H1 (cell line): ENCODE measurements around the gene L3MBTL3. TPM values are rescaled to one million over a fixed set of nuclear protein-coding genes. Genes with fewer than 3 reads are reported as not detected.

Source experiments
- CTCF ChIA-PET: fragments of 300-600 bp; sonication (Branson Sonifier 250); formaldehyde crosslinking; loops from one replicate; lab custom pipeline; 2021; ENCODE audit not compliant: partially characterized antibody; lab: Charles Lee
- POLR2A ChIA-PET: fragments of 300-600 bp; sonication (Branson Sonifier 250); formaldehyde crosslinking; loops from one replicate; lab custom pipeline; 2021; ENCODE audit warnings: inconsistent platforms; ENCODE audit not compliant: partially characterized antibody; lab: Charles Lee
- DNase-seq, 2 experiments: peaks; one replicate each; pipeline versions ENCODE4 v3.0.0 to v3.0.0-alpha.2; 2010 to 2022; ENCODE audit warnings: low spot score in 2 of 2, low read depth in 1 of 2, mixed read lengths in 1 of 2
- FAIRE-seq: peaks from 2 replicates; lab custom pipeline; 2011; peaks lifted over from hg19 to GRCh38; lab: Jason Lieb, UNC
- H2AFZ ChIP-seq: 2 replicates; pipeline ENCODE4 v1.8.1; 2012; ENCODE audit warnings: low read length, inconsistent platforms
- H2AK5ac ChIP-seq: 2 replicates; pipeline ENCODE4 v1.6.1; 2013; ENCODE audit warnings: low read depth, low read length
- H2BK120ac ChIP-seq: replicated peaks from 2 replicates; pipeline ENCODE3; 2013; ENCODE audit warnings: low read depth, low read length, inconsistent platforms
- H2BK12ac ChIP-seq: 2 replicates; pipeline ENCODE4 v1.6.1; 2013; ENCODE audit warnings: low read depth, low read length
- H2BK15ac ChIP-seq: 2 replicates; pipeline ENCODE4 v1.6.1; 2013; ENCODE audit warnings: low read length
- H2BK20ac ChIP-seq: 2 replicates; pipeline ENCODE4 v1.6.1; 2013; ENCODE audit warnings: low read length
- H2BK5ac ChIP-seq: 2 replicates; pipeline ENCODE4 v1.6.1; 2013; ENCODE audit warnings: low read depth, low read length
- H3K14ac ChIP-seq: 2 replicates; pipeline ENCODE4 v1.6.1; 2013; ENCODE audit warnings: inconsistent platforms; ENCODE audit not compliant: insufficient read length
- H3K18ac ChIP-seq: 2 replicates; pipeline ENCODE4 v1.6.1; 2013; ENCODE audit warnings: low read length; ENCODE audit errors: extremely low read depth
- H3K23ac ChIP-seq: 2 replicates; pipeline ENCODE4 v1.6.1; 2013; ENCODE audit warnings: inconsistent platforms; ENCODE audit not compliant: insufficient read length
- H3K23me2 ChIP-seq: 2 replicates; pipeline ENCODE4 v1.6.1; 2013; ENCODE audit warnings: low read depth, low read length
- H3K27ac ChIP-seq: 2 replicates; pipeline ENCODE4 v1.6.1; 2011; ENCODE audit warnings: low read depth, low read length, inconsistent platforms
- H3K27me3 ChIP-seq, 4 experiments: replicated peaks in 1 of 4; 1 replicate in 1 of 4; 2 replicates in 3 of 4; pipeline versions ENCODE4 v1.6.1 to v1.8.1; 2011 to 2013; ENCODE audit warnings: low read length in 3 of 4, mild to moderate bottlenecking in 3 of 4, inconsistent platforms in 2 of 4, mixed read lengths in 2 of 4, moderate library complexity in 1 of 4; ENCODE audit not compliant: control insufficient read depth in 3 of 4, insufficient read depth in 3 of 4; ENCODE audit errors: extremely low read depth in 1 of 4
- H3K36me3 ChIP-seq, 4 experiments: 2 replicates each; pipeline versions ENCODE4 v1.6.1 to v1.8.1; 2011 to 2013; ENCODE audit warnings: mild to moderate bottlenecking in 4 of 4, low read length in 3 of 4, moderate library complexity in 2 of 4, control low read depth in 1 of 4, inconsistent platforms in 1 of 4; ENCODE audit not compliant: insufficient read depth in 4 of 4, control insufficient read depth in 2 of 4
- H3K4ac ChIP-seq: replicated peaks from 2 replicates; pipeline ENCODE3; 2013; ENCODE audit warnings: low read length, low read depth, mixed read lengths, inconsistent platforms; ENCODE audit not compliant: insufficient read length
- H3K4me1 ChIP-seq, 4 experiments: replicated peaks in 1 of 4; 1 replicate in 1 of 4; 2 replicates in 3 of 4; pipeline versions ENCODE4 v1.6.1 to v1.8.1; 2011 to 2013; ENCODE audit warnings: low read length in 3 of 4, inconsistent platforms in 2 of 4, mixed read lengths in 1 of 4; ENCODE audit not compliant: insufficient read depth in 4 of 4, control insufficient read depth in 3 of 4
- H3K4me2 ChIP-seq, 2 experiments: 2 replicates each; pipeline versions ENCODE4 v1.6.1 to v1.8.1; 2011 to 2013; ENCODE audit warnings: low read depth in 2 of 2, low read length in 2 of 2, control low read depth in 1 of 2, inconsistent platforms in 1 of 2, mild to moderate bottlenecking in 1 of 2; ENCODE audit not compliant: insufficient read depth in 1 of 2
- H3K4me3 ChIP-seq, 4 experiments: fragments of 200-600, 300-600 bp in 1 of 4; sonication (generic), shearing (Covaris generic), sonication (Bioruptor Twin) in 1 of 4; 2 replicates each; pipeline versions ENCODE4 v1.5.1 to v1.8.1; 2011 to 2016; ENCODE audit warnings: low read length in 4 of 4, low read depth in 3 of 4, control low read depth in 2 of 4, inconsistent platforms in 2 of 4, mild to moderate bottlenecking in 2 of 4, mixed read lengths in 1 of 4, moderate library complexity in 1 of 4; ENCODE audit not compliant: insufficient read depth in 2 of 4; ENCODE audit errors: extremely low read depth in 1 of 4
- H3K56ac ChIP-seq: replicated peaks from 2 replicates; pipeline ENCODE3; 2013; ENCODE audit warnings: low read depth, mild to moderate bottlenecking, mixed read lengths, low read length, inconsistent platforms; ENCODE audit not compliant: insufficient read length
- H3K79me1 ChIP-seq: 2 replicates; pipeline ENCODE4 v1.6.1; 2013; ENCODE audit warnings: low read depth, low read length, control low read depth
- H3K79me2 ChIP-seq, 2 experiments: 2 replicates each; pipeline versions ENCODE4 v1.6.1 to v1.8.1; 2012 to 2013; ENCODE audit warnings: low read length in 2 of 2, mild to moderate bottlenecking in 2 of 2, inconsistent platforms in 1 of 2; ENCODE audit not compliant: insufficient read depth in 2 of 2, control insufficient read depth in 1 of 2
- H3K9ac ChIP-seq, 4 experiments: replicated peaks in 1 of 4; 1 replicate in 1 of 4; 2 replicates in 3 of 4; pipeline versions ENCODE4 v1.6.1 to v1.8.1; 2011 to 2013; ENCODE audit warnings: low read depth in 3 of 4, low read length in 3 of 4, control low read depth in 2 of 4, mild to moderate bottlenecking in 2 of 4, moderate library complexity in 2 of 4, inconsistent platforms in 1 of 4; ENCODE audit errors: extremely low read depth in 1 of 4
- H3K9me3 ChIP-seq, 2 experiments: 2 replicates each; pipeline versions ENCODE4 v1.6.1 to v1.8.1; 2012 to 2013; ENCODE audit warnings: mild to moderate bottlenecking in 2 of 2, moderate library complexity in 2 of 2, control low read depth in 1 of 2, inconsistent platforms in 1 of 2, low read depth in 1 of 2, low read length in 1 of 2, mixed read lengths in 1 of 2; ENCODE audit not compliant: insufficient read depth in 2 of 2
- H4K20me1 ChIP-seq, 2 experiments: replicated peaks in 1 of 2; 2 replicates each; pipeline versions ENCODE3 to v1.8.1; 2011 to 2013; ENCODE audit warnings: inconsistent platforms in 2 of 2, low read length in 2 of 2, mild to moderate bottlenecking in 1 of 2; ENCODE audit not compliant: insufficient read depth in 2 of 2, control insufficient read depth in 1 of 2
- H4K5ac ChIP-seq: 2 replicates; pipeline ENCODE4 v1.6.1; 2013; ENCODE audit warnings: low read length, low read depth, mixed read lengths, inconsistent platforms; ENCODE audit not compliant: insufficient read length
- H4K8ac ChIP-seq: 2 replicates; pipeline ENCODE4 v1.8.0; 2013; ENCODE audit warnings: mild to moderate bottlenecking, moderate library complexity, low read length, inconsistent platforms; ENCODE audit not compliant: insufficient read depth; ENCODE audit errors: extremely low read depth
- H4K91ac ChIP-seq: replicated peaks from 2 replicates; pipeline ENCODE3; 2013; ENCODE audit warnings: low read length, mixed read lengths, inconsistent platforms; ENCODE audit not compliant: insufficient read length
- BCL11A ChIP-seq, 2 experiments: IDR thresholded peaks; one replicate each; pipeline ENCODE4 v1.6.1; 2011; ENCODE audit warnings: low read depth in 2 of 2, low read length in 2 of 2, mild to moderate bottlenecking in 2 of 2
- EP300 ChIP-seq, 2 experiments: IDR thresholded peaks; 1 replicate in 1 of 2; 2 replicates in 1 of 2; pipeline ENCODE4 v1.6.1; 2011 to 2012; ENCODE audit warnings: low read depth in 2 of 2, low read length in 2 of 2, mild to moderate bottlenecking in 2 of 2, borderline replicate concordance in 1 of 2, inconsistent platforms in 1 of 2, moderate library complexity in 1 of 2
- KDM4A ChIP-seq: IDR thresholded peaks from one replicate; pipeline ENCODE4 v1.7.1; 2012; ENCODE audit warnings: low read depth, mild to moderate bottlenecking, moderate library complexity, low read length, inconsistent platforms; ENCODE audit not compliant: severe bottlenecking
- KDM5A ChIP-seq: fragments of 200-600 bp; IDR thresholded peaks from 2 replicates; pipeline ENCODE4 v1.7.1; 2012; ENCODE audit warnings: mild to moderate bottlenecking, low read length, inconsistent platforms, mixed read lengths
- MAX ChIP-seq: IDR thresholded peaks from 2 replicates; pipeline ENCODE4 v1.6.1; 2012; ENCODE audit warnings: inconsistent platforms
- PHF8 ChIP-seq: fragments of 200-600 bp; sonication (generic); conservative IDR thresholded peaks from 2 replicates; pipeline ENCODE4 v1.7.1; 2012; ENCODE audit warnings: low read depth, mild to moderate bottlenecking, inconsistent platforms, low read length, moderate library complexity
- POLR2AphosphoS5 ChIP-seq: IDR thresholded peaks from 2 replicates; pipeline ENCODE4 v1.6.1; 2011; ENCODE audit warnings: low read depth, low read length
- RFX5 ChIP-seq: IDR thresholded peaks from 2 replicates; pipeline ENCODE4 v1.6.1; 2011; ENCODE audit warnings: low read depth, low read length, improper control_type of control experiment, borderline replicate concordance
- SP1 ChIP-seq: IDR thresholded peaks from 2 replicates; pipeline ENCODE4 v1.6.1; 2011; ENCODE audit warnings: low read depth, low read length
- SP2 ChIP-seq: IDR thresholded peaks from 2 replicates; pipeline ENCODE4 v1.6.1; 2012; ENCODE audit warnings: mild to moderate bottlenecking, low read length, inconsistent platforms
- TAF1 ChIP-seq: IDR thresholded peaks from 2 replicates; pipeline ENCODE4 v1.6.1; 2011; ENCODE audit warnings: mild to moderate bottlenecking, low read depth, low read length
- YY1 ChIP-seq: IDR thresholded peaks from 2 replicates; pipeline ENCODE4 v1.6.1; 2011; ENCODE audit warnings: low read depth, mild to moderate bottlenecking, low read length
- WGBS, 2 experiments: shearing (Covaris generic) in 1 of 2; methylation state at CpG; one replicate each; pipeline versions ENCODE4 v1.1.6 to v1.1.7; 2013 to 2015; ENCODE audit warnings: low lambda C conversion rate in 2 of 2, mixed read lengths in 2 of 2, inconsistent platforms in 1 of 2, low coverage in 1 of 2, missing lambda C conversion rate in 1 of 2; ENCODE audit not compliant: insufficient replicate concordance in 2 of 2, insufficient coverage in 1 of 2, insufficient read length in 1 of 2; ENCODE audit errors: extremely low coverage in 1 of 2, missing lambda C conversion rate in 1 of 2; 5-methylcytosine and 5-hydroxymethylcytosine counted together
- polyA plus RNA-seq, 7 experiments: library from polyadenylated mRNA; depleted of rRNA in 3 of 7; stranded (reverse) in 5 of 7; unstranded in 2 of 7; fragments of >200 nt in 5 of 7; fragments of 200-250 nt in 2 of 7; gene quantifications; 1 replicate in 5 of 7; 2 replicates in 1 of 7; 4 replicates in 1 of 7; pipeline versions ENCODE4 v1.2.1 to v1.2.3, GENCODE V29; 2011 to 2013; ENCODE audit warnings: missing spikeins in 2 of 7, mixed read lengths in 2 of 7
- total RNA-seq: library from RNA; stranded (reverse); fragmentation: NEBNext Ultra II Directional; extraction: Animal tissue kit (Norgen Biotek cat#: 25700); gene quantifications from 2 replicates; pipeline ENCODE4 v1.2.1, GENCODE V29; 2021

L3MBTL3 gene
- total and polyA plus RNA-seq, 2 of the 8 experiments (the other 6 are each of a cell fraction or from before 2014, with no cell fraction given) = 3.9 to 17.2 TPM

GRCh38 chr6:130185658-130186057 is 167.3 kb downstream of the L3MBTL3 start:
- Histone ChIP-seq H2BK5ac (no peak overlapping the region), H2BK20ac (no peak overlapping the region), H4K20me1 (no peaks in the 10 kb centered on the region), H4K91ac (no peak overlapping the region), H2AFZ (no peak overlapping the region), H3K9ac (no peak overlapping the region), H3K4me2 (no peak overlapping the region), H3K9me3 (no peaks in the 10 kb centered on the region), H2BK15ac (no peak overlapping the region), H2BK12ac (no peak overlapping the region), H3K4me3 (no peak overlapping the region), H3K23me2 (no peaks in the 10 kb centered on the region; the same call in 1 of the 2 replicates), H3K14ac (no peak overlapping the region), H3K36me3 (no peaks in the 10 kb centered on the region), H3K18ac (no peak overlapping the region), H3K79me2 (no peaks in the 10 kb centered on the region), H3K23ac (no peak overlapping the region)
- POLR2A ChIA-PET = interaction anchor here (1.4 kb wide), 1 partner anchor 9 kb away, joined by 5 read pairs; no protein-coding TSS in a partner anchor
- DNase-seq = no peak
- WGBS, 2 experiments = 93% methylated on average over 3 of the region's 3 CpGs; no CpG with 5 or more reads in 1 of the 2 experiments
- TF ChIP-seq KDM5A = no peak
- TF ChIP-seq SP1 = no peak
- no peak for TF ChIP-seq PHF8
- TF ChIP-seq POLR2AphosphoS5 = no peak
- no peak for TF ChIP-seq YY1
- no peak for TF ChIP-seq SP2
- no peak for TF ChIP-seq MAX
- TF ChIP-seq TAF1 = no peak
- TF ChIP-seq EP300 (IDR thresholded peaks at IDR 0.05; ENCODE audit: borderline replicate concordance in 1 of 2, low read depth in 2 of 2, low read length in 2 of 2) = no peak
- no peak for TF ChIP-seq KDM4A
- no peak for TF ChIP-seq RFX5
- TF ChIP-seq BCL11A (IDR thresholded peaks at IDR 0.05; ENCODE audit: low read depth in 2 of 2, low read length in 2 of 2) = no peak
- TF ChIP-seq, all 59 proteins: peak for 0
- H2BK120ac ChIP-seq = no peak overlapping the region
- H3K79me1 ChIP-seq = no peaks in the 10 kb centered on the region
- no peak overlapping the region for H3K4ac ChIP-seq
- FAIRE-seq = no peak
- no peaks in the 10 kb centered on the region for H3K27me3 ChIP-seq
- no peak overlapping the region for H2AK5ac ChIP-seq
- H4K8ac ChIP-seq = no peak overlapping the region
- CTCF ChIA-PET = no interaction called here
- H3K56ac ChIP-seq = no peak overlapping the region
- H3K27ac ChIP-seq = no peak overlapping the region
- no peak overlapping the region for H4K5ac ChIP-seq
- H3K4me1 ChIP-seq = no peaks in the 10 kb centered on the region
